WTC11 (cell line): ENCODE measurements around the gene SCUBE1. TPM values are rescaled to one million over a fixed set of nuclear protein-coding genes. Genes with fewer than 3 reads are reported as not detected.

Experiments
- ATAC-seq: fragments of 200-7000 bp; cut with Tn5 transposase; 2 replicates; pipeline ENCODE4 v1.10.0; 2021; ENCODE audit warnings: mild to moderate bottlenecking, moderate library complexity
- CTCF ChIA-PET: fragments of 300-600 bp; sonication (Branson Sonifier 250); formaldehyde crosslinking; loops from one replicate; lab custom pipeline; 2021; ENCODE audit warnings: antibody characterized with exemption; lab: Charles Lee
- POLR2A ChIA-PET: fragments of 350-600 bp; sonication (Branson Sonifier 250); formaldehyde crosslinking; loops from one replicate; lab custom pipeline; 2021; ENCODE audit warnings: antibody characterized with exemption; lab: Charles Lee
- DNase-seq: peaks from one replicate; pipeline ENCODE4 v3.0.0; 2021; ENCODE audit warnings: low spot score
- H3K27ac Mint-ChIP-seq: 2 replicates; pipeline ENCODE4 v1.8.0; 2021; ENCODE audit warnings: mixed read lengths
- H3K27me3 Mint-ChIP-seq: 2 replicates; pipeline ENCODE4 v1.8.0; 2021; ENCODE audit warnings: low read depth, mild to moderate bottlenecking, moderate library complexity, mixed read lengths
- H3K36me3 Mint-ChIP-seq: 2 replicates; pipeline ENCODE4 v1.8.0; 2021; ENCODE audit warnings: mixed read lengths
- H3K4me1 Mint-ChIP-seq: 2 replicates; pipeline ENCODE4 v1.8.0; 2022; ENCODE audit warnings: mixed read lengths
- H3K4me3 Mint-ChIP-seq: 2 replicates; pipeline ENCODE4 v1.8.0; 2021; ENCODE audit warnings: mild to moderate bottlenecking, moderate library complexity, mixed read lengths
- H3K9me3 Mint-ChIP-seq: 2 replicates; pipeline ENCODE4 v1.8.0; 2021; ENCODE audit warnings: mixed read lengths
- ESRRA ChIP-seq: sonication (generic); formaldehyde crosslinking; IDR thresholded peaks from 2 replicates; pipeline ENCODE4 v1.8.1; 2022; ENCODE audit warnings: mild to moderate bottlenecking, missing genetic modification reagents, borderline replicate concordance
- ETV6 ChIP-seq: sonication (generic); formaldehyde crosslinking; IDR thresholded peaks from 2 replicates; pipeline ENCODE4 v1.8.1; 2022; ENCODE audit warnings: mild to moderate bottlenecking, missing genetic modification reagents
- FOXJ3 ChIP-seq: sonication (generic); formaldehyde crosslinking; IDR thresholded peaks from 2 replicates; pipeline ENCODE4 v1.9.0; 2021; ENCODE audit warnings: missing genetic modification reagents, mild to moderate bottlenecking, borderline replicate concordance
- FOXK1 ChIP-seq: sonication (generic); formaldehyde crosslinking; IDR thresholded peaks from 2 replicates; pipeline ENCODE4 v1.8.0; 2022; ENCODE audit warnings: mild to moderate bottlenecking, moderate library complexity, missing genetic modification reagents
- GABPB1 ChIP-seq: sonication (generic); formaldehyde crosslinking; IDR thresholded peaks from 2 replicates; pipeline ENCODE4 v1.8.1; 2023; ENCODE audit warnings: mild to moderate bottlenecking, missing genetic modification reagents
- JUN ChIP-seq: sonication (generic); formaldehyde crosslinking; IDR thresholded peaks from 2 replicates; pipeline ENCODE4 v1.8.0; 2023; ENCODE audit warnings: mild to moderate bottlenecking, missing genetic modification reagents
- NFYB ChIP-seq: sonication (generic); formaldehyde crosslinking; conservative IDR thresholded peaks from 2 replicates; pipeline ENCODE4 v1.8.0; 2022; ENCODE audit warnings: low read depth, missing genetic modification reagents
- NR1H2 ChIP-seq: sonication (generic); formaldehyde crosslinking; IDR thresholded peaks from 2 replicates; pipeline ENCODE4 v1.9.0; 2021; ENCODE audit warnings: mild to moderate bottlenecking, moderate library complexity, missing genetic modification reagents
- NR2C2 ChIP-seq: sonication (generic); formaldehyde crosslinking; IDR thresholded peaks from 2 replicates; pipeline ENCODE4 v1.8.0; 2022; ENCODE audit warnings: mild to moderate bottlenecking, missing genetic modification reagents
- SMAD3 ChIP-seq: sonication (generic); formaldehyde crosslinking; IDR thresholded peaks from 2 replicates; pipeline ENCODE4 v1.8.0; 2022; ENCODE audit warnings: missing genetic modification reagents, mild to moderate bottlenecking, borderline replicate concordance
- SP1 ChIP-seq: sonication (generic); formaldehyde crosslinking; conservative IDR thresholded peaks from 2 replicates; pipeline ENCODE4 v1.8.1; 2022; ENCODE audit warnings: missing genetic modification reagents
- TEAD4 ChIP-seq: sonication (generic); formaldehyde crosslinking; IDR thresholded peaks from 2 replicates; pipeline ENCODE4 v1.8.0; 2022; ENCODE audit warnings: mild to moderate bottlenecking, missing genetic modification reagents
- ZBTB21 ChIP-seq: sonication (generic); formaldehyde crosslinking; IDR thresholded peaks from 2 replicates; pipeline ENCODE4 v1.8.1; 2023; ENCODE audit warnings: mild to moderate bottlenecking, missing genetic modification reagents, borderline replicate concordance
- ZNF121 ChIP-seq: sonication (generic); formaldehyde crosslinking; IDR thresholded peaks from 2 replicates; pipeline ENCODE4 v1.8.0; 2023; ENCODE audit warnings: missing genetic modification reagents
- ZNF317 ChIP-seq: sonication (generic); formaldehyde crosslinking; IDR thresholded peaks from 2 replicates; pipeline ENCODE4 v1.8.1; 2023; ENCODE audit warnings: low read depth, mild to moderate bottlenecking, moderate library complexity, missing genetic modification reagents, borderline replicate concordance
- total RNA-seq: library from RNA; stranded (reverse); gene quantifications from 3 replicates; pipeline ENCODE4 v1.2.3, GENCODE V29; 2021
- TF ChIP-seq, protein P1 (sequence below): fragments of 250-450 bp; sonication (Bioruptor Pico); IDR thresholded peaks from 2 replicates; pipeline ENCODE4 v1.9.0; 2021; ENCODE audit warnings: mild to moderate bottlenecking
- TF ChIP-seq, protein P2 (sequence below): fragments of 250-450 bp; sonication (Bioruptor Pico); conservative IDR thresholded peaks from 2 replicates; pipeline ENCODE4 v1.9.0; 2021; ENCODE audit warnings: mild to moderate bottlenecking
- TF ChIP-seq, protein P3 (sequence below): sonication (generic); formaldehyde crosslinking; IDR thresholded peaks from 2 replicates; pipeline ENCODE4 v1.8.1; 2022; ENCODE audit warnings: mild to moderate bottlenecking, missing genetic modification reagents, moderate library complexity, borderline replicate concordance
- TF ChIP-seq, protein P4 (sequence below): sonication (generic); formaldehyde crosslinking; IDR thresholded peaks from 2 replicates; pipeline ENCODE4 v1.8.1; 2022; ENCODE audit warnings: low read depth, mild to moderate bottlenecking, moderate library complexity, missing genetic modification reagents, borderline replicate concordance
- TF ChIP-seq, protein P5 (sequence below): sonication (generic); formaldehyde crosslinking; IDR thresholded peaks from 2 replicates; pipeline ENCODE4 v1.8.1; 2023; ENCODE audit warnings: mild to moderate bottlenecking, moderate library complexity, missing genetic modification reagents
- TF ChIP-seq, protein P6 (sequence below): sonication (generic); formaldehyde crosslinking; IDR thresholded peaks from 2 replicates; pipeline ENCODE4 v1.8.0; 2022; ENCODE audit warnings: mild to moderate bottlenecking, missing genetic modification reagents
- TF ChIP-seq, protein P7 (sequence below): sonication (generic); formaldehyde crosslinking; IDR thresholded peaks from 2 replicates; pipeline ENCODE4 v1.8.1; 2023; ENCODE audit warnings: mild to moderate bottlenecking, missing genetic modification reagents, moderate library complexity

The SCUBE1 gene
- total RNA-seq, 1 experiment from 2014 or later: 6.9 TPM

DNA sequence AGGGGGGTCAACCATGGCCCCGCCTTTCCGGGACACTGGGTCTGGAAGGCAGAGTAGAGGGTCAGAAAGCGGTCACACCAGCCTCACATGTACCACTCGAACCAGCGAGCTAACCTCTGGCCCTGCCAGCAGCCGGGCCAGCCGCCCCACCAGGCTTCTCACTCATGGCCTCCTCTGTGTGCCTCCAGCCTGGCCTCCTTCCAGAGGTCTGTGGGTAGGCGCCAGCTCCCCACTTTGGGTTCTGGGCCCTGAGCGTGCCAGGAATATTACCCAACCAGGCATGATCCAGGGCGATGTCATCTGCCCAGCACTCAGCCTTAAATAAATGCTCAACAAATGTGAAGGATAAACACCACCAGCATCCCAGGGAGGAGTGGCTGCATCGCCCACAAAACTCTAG is 5.8 kb downstream of the SCUBE1 start:
- peaks cover 6% of the 10 kb centered on the region; the same call in 1 of the 2 replicates for H3K4me1 Mint-ChIP-seq
- CTCF ChIA-PET: interaction anchor here (1.0 to 2.6 kb wide), 4 partner anchors 9 to 106 kb away, joined by 3 to 9 read pairs (median 6); no protein-coding TSS in a partner anchor
- no peak for ATAC-seq

DNA sequence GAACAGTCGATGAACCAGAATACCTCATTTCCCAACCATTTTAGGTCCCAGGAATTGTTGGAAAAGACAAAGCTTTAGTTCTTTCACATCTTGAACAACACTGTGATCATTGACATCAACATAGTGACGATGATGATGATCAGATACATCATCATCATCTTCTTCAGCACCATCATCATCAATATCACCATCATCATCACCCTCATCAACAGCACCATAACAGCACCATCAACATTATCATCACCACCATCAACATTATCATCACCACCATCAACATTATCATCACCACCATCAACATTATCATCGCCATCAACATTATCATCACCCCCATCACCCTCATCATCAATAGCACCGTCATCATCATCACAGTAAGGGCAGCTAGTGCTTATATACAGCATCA is 8.8 kb downstream of the SCUBE1 start:
- POLR2A ChIA-PET: no interaction called here
- H3K27me3 Mint-ChIP-seq: no peaks in the 10 kb centered on the region; the same call in 1 of the 2 replicates
- H3K27ac Mint-ChIP-seq: no peak overlapping the region
- ATAC-seq (no peak), DNase-seq (no peak)
- no peak overlapping the region for H3K4me3 Mint-ChIP-seq
- H3K36me3 Mint-ChIP-seq: no peaks in the 10 kb centered on the region
- CTCF ChIA-PET: interaction anchor here (1.7 kb wide), 1 partner anchor 12 kb away, joined by 5 read pairs; no protein-coding TSS in a partner anchor
- no peak for TF ChIP-seq ESRRA (CRISPR knock-in tag)
- TF ChIP-seq, protein P1, sequence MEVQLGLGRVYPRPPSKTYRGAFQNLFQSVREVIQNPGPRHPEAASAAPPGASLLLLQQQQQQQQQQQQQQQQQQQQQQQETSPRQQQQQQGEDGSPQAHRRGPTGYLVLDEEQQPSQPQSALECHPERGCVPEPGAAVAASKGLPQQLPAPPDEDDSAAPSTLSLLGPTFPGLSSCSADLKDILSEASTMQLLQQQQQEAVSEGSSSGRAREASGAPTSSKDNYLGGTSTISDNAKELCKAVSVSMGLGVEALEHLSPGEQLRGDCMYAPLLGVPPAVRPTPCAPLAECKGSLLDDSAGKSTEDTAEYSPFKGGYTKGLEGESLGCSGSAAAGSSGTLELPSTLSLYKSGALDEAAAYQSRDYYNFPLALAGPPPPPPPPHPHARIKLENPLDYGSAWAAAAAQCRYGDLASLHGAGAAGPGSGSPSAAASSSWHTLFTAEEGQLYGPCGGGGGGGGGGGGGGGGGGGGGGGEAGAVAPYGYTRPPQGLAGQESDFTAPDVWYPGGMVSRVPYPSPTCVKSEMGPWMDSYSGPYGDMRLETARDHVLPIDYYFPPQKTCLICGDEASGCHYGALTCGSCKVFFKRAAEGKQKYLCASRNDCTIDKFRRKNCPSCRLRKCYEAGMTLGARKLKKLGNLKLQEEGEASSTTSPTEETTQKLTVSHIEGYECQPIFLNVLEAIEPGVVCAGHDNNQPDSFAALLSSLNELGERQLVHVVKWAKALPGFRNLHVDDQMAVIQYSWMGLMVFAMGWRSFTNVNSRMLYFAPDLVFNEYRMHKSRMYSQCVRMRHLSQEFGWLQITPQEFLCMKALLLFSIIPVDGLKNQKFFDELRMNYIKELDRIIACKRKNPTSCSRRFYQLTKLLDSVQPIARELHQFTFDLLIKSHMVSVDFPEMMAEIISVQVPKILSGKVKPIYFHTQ (CRISPR knock-in tag): no peak
- no peak for TF ChIP-seq FOXK1
- TF ChIP-seq, protein P2, sequence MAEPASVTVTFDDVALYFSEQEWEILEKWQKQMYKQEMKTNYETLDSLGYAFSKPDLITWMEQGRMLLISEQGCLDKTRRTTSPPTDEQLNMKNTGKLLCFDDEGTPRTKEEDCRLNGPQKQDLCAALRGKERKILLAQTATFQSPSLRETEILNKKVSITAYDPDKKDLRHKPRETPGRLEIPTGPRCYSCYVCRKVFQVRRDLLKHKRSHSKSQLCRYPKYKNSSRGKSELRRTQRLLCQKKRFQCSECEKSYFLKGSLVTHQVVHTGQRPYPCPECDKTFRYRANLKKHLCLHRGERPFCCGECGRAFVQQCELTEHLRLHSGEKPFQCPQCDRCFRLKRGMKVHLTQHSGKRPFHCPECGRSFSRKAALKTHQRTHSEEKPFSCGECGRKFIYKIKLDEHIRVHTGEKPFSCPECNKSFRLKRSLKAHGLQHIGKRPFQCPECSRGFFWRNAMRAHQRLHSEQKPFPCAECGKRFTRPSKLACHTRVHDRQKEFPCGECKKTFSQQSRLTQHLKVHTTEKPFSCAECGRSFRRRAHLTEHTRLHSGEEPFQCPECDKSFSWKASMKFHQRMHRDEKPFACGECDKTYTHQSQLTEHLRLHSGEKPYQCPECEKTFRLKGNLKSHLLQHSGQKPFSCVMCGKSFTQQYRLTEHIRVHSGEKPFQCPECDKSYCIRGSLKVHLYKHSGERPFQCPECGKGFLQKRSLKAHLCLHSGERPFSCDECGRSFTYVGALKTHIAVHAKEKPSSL (CRISPR knock-in tag): no peak
- TF ChIP-seq NR1H2 (CRISPR knock-in tag): no peak
- peaks cover 9% of the 10 kb centered on the region for H3K4me1 Mint-ChIP-seq
- no peaks in the 10 kb centered on the region for H3K9me3 Mint-ChIP-seq

More for the DNA sequence above, 5.8 kb downstream of the SCUBE1 start:
- POLR2A ChIA-PET: no interaction called here
- Mint-ChIP-seq H3K36me3 (no peaks in the 10 kb centered on the region), H3K27me3 (peaks cover 21% of the 10 kb centered on the region), H3K9me3 (no peaks in the 10 kb centered on the region), H3K27ac (no peak overlapping the region), H3K4me3 (no peak overlapping the region)
- DNase-seq: no peak
- TF ChIP-seq FOXJ3 (CRISPR knock-in tag): no peak
- no peak for TF ChIP-seq GABPB1 (CRISPR knock-in tag)
- TF ChIP-seq, protein P3, sequence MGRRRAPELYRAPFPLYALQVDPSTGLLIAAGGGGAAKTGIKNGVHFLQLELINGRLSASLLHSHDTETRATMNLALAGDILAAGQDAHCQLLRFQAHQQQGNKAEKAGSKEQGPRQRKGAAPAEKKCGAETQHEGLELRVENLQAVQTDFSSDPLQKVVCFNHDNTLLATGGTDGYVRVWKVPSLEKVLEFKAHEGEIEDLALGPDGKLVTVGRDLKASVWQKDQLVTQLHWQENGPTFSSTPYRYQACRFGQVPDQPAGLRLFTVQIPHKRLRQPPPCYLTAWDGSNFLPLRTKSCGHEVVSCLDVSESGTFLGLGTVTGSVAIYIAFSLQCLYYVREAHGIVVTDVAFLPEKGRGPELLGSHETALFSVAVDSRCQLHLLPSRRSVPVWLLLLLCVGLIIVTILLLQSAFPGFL (CRISPR knock-in tag): no peak
- TF ChIP-seq ETV6: no peak

DNA sequence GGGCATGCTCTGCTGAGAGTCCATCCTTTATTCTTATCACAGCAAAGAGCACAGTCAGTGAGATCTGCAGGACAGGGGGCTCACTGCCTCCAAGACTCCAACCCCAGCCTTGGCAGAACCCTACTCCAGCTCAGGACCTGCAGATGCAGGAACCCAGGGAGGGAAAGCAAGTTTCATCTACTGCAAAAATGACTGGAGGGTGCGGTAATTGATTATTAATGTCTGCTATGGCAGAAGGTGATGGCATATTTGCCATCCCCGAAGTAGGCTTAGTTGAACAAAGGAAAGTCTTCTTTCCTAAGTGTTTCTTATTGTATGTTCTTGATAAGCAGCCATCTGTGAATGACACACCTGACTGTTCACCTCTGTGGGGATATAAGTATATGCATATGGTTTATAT is 9.2 kb downstream of the SCUBE1 start:
- ATAC-seq: no peak
- TF ChIP-seq ETV6: no peak
- TF ChIP-seq, protein P4, sequence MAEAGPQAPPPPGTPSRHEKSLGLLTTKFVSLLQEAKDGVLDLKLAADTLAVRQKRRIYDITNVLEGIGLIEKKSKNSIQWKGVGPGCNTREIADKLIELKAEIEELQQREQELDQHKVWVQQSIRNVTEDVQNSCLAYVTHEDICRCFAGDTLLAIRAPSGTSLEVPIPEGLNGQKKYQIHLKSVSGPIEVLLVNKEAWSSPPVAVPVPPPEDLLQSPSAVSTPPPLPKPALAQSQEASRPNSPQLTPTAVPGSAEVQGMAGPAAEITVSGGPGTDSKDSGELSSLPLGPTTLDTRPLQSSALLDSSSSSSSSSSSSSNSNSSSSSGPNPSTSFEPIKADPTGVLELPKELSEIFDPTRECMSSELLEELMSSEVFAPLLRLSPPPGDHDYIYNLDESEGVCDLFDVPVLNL (CRISPR knock-in tag): no peak
- no peak for TF ChIP-seq FOXK1
- no peak for TF ChIP-seq SMAD3
- TF ChIP-seq TEAD4 (CRISPR knock-in tag): no peak
- no peak for TF ChIP-seq NR2C2 (CRISPR knock-in tag)
- TF ChIP-seq ZBTB21 (CRISPR knock-in tag): no peak
- TF ChIP-seq, protein P5, sequence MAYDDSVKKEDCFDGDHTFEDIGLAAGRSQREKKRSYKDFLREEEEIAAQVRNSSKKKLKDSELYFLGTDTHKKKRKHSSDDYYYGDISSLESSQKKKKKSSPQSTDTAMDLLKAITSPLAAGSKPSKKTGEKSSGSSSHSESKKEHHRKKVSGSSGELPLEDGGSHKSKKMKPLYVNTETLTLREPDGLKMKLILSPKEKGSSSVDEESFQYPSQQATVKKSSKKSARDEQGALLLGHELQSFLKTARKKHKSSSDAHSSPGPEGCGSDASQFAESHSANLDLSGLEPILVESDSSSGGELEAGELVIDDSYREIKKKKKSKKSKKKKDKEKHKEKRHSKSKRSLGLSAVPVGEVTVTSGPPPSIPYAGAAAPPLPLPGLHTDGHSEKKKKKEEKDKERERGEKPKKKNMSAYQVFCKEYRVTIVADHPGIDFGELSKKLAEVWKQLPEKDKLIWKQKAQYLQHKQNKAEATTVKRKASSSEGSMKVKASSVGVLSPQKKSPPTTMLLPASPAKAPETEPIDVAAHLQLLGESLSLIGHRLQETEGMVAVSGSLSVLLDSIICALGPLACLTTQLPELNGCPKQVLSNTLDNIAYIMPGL: no peak
- TF ChIP-seq ZNF317 (CRISPR knock-in tag): no peak
- TF ChIP-seq, protein P6, sequence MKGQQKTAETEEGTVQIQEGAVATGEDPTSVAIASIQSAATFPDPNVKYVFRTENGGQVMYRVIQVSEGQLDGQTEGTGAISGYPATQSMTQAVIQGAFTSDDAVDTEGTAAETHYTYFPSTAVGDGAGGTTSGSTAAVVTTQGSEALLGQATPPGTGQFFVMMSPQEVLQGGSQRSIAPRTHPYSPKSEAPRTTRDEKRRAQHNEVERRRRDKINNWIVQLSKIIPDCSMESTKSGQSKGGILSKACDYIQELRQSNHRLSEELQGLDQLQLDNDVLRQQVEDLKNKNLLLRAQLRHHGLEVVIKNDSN (CRISPR knock-in tag): no peak
- no peak for TF ChIP-seq NFYB
- TF ChIP-seq JUN (CRISPR knock-in tag): no peak
- no peak for TF ChIP-seq ZNF121 (CRISPR knock-in tag)
- no peak for TF ChIP-seq SP1
- TF ChIP-seq, protein P7, sequence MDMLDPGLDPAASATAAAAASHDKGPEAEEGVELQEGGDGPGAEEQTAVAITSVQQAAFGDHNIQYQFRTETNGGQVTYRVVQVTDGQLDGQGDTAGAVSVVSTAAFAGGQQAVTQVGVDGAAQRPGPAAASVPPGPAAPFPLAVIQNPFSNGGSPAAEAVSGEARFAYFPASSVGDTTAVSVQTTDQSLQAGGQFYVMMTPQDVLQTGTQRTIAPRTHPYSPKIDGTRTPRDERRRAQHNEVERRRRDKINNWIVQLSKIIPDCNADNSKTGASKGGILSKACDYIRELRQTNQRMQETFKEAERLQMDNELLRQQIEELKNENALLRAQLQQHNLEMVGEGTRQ (CRISPR knock-in tag): no peak

More for the DNA sequence above, 9.2 kb downstream of the SCUBE1 start:
- CTCF ChIA-PET: no interaction called here
- Mint-ChIP-seq H3K4me3 (no peak overlapping the region), H3K9me3 (no peaks in the 10 kb centered on the region), H3K36me3 (no peaks in the 10 kb centered on the region), H3K4me1 (peaks cover 10% of the 10 kb centered on the region), H3K27ac (no peak overlapping the region), H3K27me3 (no peaks in the 10 kb centered on the region; the same call in 1 of the 2 replicates)
- no peak for DNase-seq
- POLR2A ChIA-PET: no interaction called here
